DMS79 treated with DMSO at 0.1 percent for 48 hours (cell line): ENCODE measurements around the gene EPG5.
"Not testable (repeated sequence)": the region's sequence is repeated elsewhere in the genome, so short reads cannot be mapped to it uniquely, and the experiment has no call there.

Experiments
- DNase-seq: peaks from one replicate; lab custom pipeline; 2025; lab: John Stamatoyannopoulos, UW

EPG5 gene

GRCh38 chr18:45837283-45838070, 129.7 kb downstream of the EPG5 start:
- peak; percentile 20 for DNase-seq

GRCh38 chr18:45836242-45837205, 130.6 kb downstream of the EPG5 start:
- no peak for DNase-seq

GRCh38 chr18:45835057-45835636, 132.0 kb downstream of the EPG5 start:
- DNase-seq: no peak

- DNase-seq: no peak
Measured at GRCh38 chr18:45834306-45834705, 132.8 kb downstream of the EPG5 start.

- DNase-seq: no peak
Measured at GRCh38 chr18:45833846-45834245, 133.3 kb downstream of the EPG5 start.

- DNase-seq: no peak
Measured at GRCh38 chr18:45830917-45831316, 136.2 kb downstream of the EPG5 start.

- peak; percentile 17 for DNase-seq
Measured at GRCh38 chr18:45829855-45830254, 137.3 kb downstream of the EPG5 start.

- no peak for DNase-seq
Measured at GRCh38 chr18:45828917-45829811, 138.0 kb downstream of the EPG5 start.

GRCh38 chr18:45826716-45827115, 140.4 kb downstream of the EPG5 start:
- DNase-seq: not testable (repeated sequence)

- DNase-seq: no peak
Measured at GRCh38 chr18:45826084-45826483, 141.0 kb downstream of the EPG5 start.

- no peak for DNase-seq
Measured at GRCh38 chr18:45825258-45826044, 141.7 kb downstream of the EPG5 start, which contains the start of gene SIGLEC15. SIGLEC15 (plus strand) TSS chr18:45825675; CDS start chr18:45825729, 54 bp downstream.

- DNase-seq: no peak
Measured at GRCh38 chr18:45821711-45822110, 145.4 kb downstream of the EPG5 start.

- DNase-seq: no peak
Measured at GRCh38 chr18:45821026-45821425, 146.1 kb downstream of the EPG5 start.

GRCh38 chr18:45820106-45820745, 146.9 kb downstream of the EPG5 start:
- no peak for DNase-seq

- not testable (repeated sequence) for DNase-seq
Measured at GRCh38 chr18:45818765-45819164, 148.4 kb downstream of the EPG5 start.

- DNase-seq: no peak
Measured at GRCh38 chr18:45817543-45817942, 149.6 kb downstream of the EPG5 start.

GRCh38 chr18:45814733-45815132, 152.4 kb downstream of the EPG5 start:
- not testable (repeated sequence) for DNase-seq

- peak; percentile 11 for DNase-seq
Measured at GRCh38 chr18:45807144-45807543, 160.0 kb downstream of the EPG5 start.

GRCh38 chr18:45806226-45806625, 160.9 kb downstream of the EPG5 start:
- no peak for DNase-seq

GRCh38 chr18:45805551-45805950, 161.6 kb downstream of the EPG5 start:
- no peak for DNase-seq
